ENCODE results near the gene YTHDC2. TPM values are rescaled to one million over a fixed set of nuclear protein-coding genes. Genes with fewer than 3 reads are reported as not detected.

YTHDC2 gene
- total RNA-seq, 6 experiments from 2014 or later, result 12.2 to 18.3 (median 15.7) TPM

DNA sequence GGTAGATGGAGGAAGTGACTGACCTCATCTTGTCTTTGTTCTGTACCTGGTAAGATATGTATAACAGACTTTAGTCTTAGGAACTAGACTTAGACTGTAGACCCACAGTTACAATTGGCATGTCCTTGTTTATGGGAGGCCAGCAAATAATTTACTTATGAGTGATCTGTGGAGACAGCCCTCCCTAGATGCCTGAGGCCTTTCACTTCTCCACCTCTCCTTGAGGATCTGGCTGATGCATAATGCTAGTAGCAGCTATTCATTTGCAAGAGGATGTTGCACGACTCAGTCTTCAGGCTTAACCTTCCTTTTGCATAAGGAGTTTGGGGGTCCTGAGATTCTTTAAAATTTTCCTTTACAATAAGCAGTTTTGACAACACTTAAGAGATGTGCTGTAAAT, 100.7 kb downstream of the YTHDC2 start:
- no peak overlapping the region for H3K4me3 ChIP-seq
- no peaks in the 10 kb centered on the region for H3K27me3 ChIP-seq
- H3K27ac ChIP-seq, result no peak overlapping the region
- no peak for TF ChIP-seq POLR2A (IDR thresholded peaks at IDR 0.05)
- TF ChIP-seq, protein P1, sequence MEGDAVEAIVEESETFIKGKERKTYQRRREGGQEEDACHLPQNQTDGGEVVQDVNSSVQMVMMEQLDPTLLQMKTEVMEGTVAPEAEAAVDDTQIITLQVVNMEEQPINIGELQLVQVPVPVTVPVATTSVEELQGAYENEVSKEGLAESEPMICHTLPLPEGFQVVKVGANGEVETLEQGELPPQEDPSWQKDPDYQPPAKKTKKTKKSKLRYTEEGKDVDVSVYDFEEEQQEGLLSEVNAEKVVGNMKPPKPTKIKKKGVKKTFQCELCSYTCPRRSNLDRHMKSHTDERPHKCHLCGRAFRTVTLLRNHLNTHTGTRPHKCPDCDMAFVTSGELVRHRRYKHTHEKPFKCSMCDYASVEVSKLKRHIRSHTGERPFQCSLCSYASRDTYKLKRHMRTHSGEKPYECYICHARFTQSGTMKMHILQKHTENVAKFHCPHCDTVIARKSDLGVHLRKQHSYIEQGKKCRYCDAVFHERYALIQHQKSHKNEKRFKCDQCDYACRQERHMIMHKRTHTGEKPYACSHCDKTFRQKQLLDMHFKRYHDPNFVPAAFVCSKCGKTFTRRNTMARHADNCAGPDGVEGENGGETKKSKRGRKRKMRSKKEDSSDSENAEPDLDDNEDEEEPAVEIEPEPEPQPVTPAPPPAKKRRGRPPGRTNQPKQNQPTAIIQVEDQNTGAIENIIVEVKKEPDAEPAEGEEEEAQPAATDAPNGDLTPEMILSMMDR (IDR thresholded peaks at IDR 0.05), result no peak
- ATAC-seq, result no peak
- 15% methylated on average over 1 of the region's 1 CpG for WGBS (ENCODE audit: insufficient coverage, low coverage, low lambda C conversion rate, missing lambda C conversion rate)
- intact Hi-C loops (cut with DNase I), result no loop called here
- no peaks in the 10 kb centered on the region for H3K9me3 ChIP-seq
- no peak for DNase-seq
- H3K36me3 ChIP-seq, result no peaks in the 10 kb centered on the region
- no peaks in the 10 kb centered on the region for H3K4me1 ChIP-seq

DNA sequence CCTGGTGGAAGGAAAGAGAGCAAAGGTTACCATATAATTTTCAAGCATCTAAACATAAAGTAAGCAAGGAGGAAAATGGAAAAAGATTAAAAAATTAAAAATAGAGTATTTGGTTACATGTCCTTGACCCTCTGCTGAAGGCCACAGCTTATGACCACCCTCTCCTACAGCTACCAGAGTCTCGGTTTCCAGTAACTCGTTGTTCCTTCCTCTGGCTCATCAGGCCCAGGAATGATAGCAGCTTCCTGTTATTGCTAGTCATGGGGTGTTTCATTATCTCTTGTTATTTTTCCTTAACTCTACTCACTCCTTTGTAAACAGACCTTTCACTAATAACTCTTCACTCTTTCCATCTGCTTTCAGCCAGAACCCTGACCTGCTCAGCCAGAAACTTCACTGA, 102.2 kb downstream of the YTHDC2 start:
- ATAC-seq (peak; percentile 82 to 93 (median 87)), DNase-seq (no peak)
- no peaks in the 10 kb centered on the region for H3K4me1 ChIP-seq
- 35% methylated on average over 2 of the region's 2 CpGs for WGBS (ENCODE audit: insufficient coverage, low coverage, low lambda C conversion rate, missing lambda C conversion rate)
- no peaks in the 10 kb centered on the region for H3K36me3 ChIP-seq
- TF ChIP-seq, protein P1 (IDR thresholded peaks at IDR 0.05), result no peak
- TF ChIP-seq POLR2A (IDR thresholded peaks at IDR 0.05), result no peak
- no peaks in the 10 kb centered on the region for H3K9me3 ChIP-seq
- H3K4me3 ChIP-seq, result no peak overlapping the region
- intact Hi-C loops (cut with DNase I), result no loop called here
- no peak overlapping the region for H3K27ac ChIP-seq
- H3K27me3 ChIP-seq, result no peaks in the 10 kb centered on the region

DNA sequence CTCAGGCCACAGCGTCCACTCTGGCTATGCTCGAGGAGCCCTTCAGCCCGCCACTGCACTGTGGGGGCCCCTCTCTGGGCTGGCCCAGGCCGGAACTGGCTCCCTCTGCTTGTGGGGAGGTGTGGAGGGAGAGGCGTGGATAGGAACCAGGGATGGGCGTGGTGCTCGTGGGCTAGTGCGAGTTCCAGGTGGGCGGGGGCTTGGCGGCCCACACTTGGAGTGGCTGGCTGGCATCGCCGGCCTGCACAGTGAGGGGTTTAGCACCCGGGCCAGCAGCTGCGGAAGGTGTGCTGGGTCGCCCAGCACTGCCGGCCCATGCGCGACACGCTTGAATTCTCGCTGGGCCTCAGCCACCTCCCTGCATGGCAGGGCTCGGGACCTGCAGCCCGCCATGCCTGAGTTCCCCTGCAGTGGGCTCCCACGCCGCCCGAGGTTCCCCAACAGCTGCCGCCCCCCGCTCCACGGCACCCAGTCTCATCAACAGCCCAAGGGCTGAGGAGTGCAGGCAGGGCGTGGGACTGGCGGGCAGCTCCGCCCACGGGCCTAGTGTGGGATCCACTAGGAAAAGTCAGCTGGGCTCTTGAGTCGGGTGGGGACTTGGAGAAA, 103.8 kb downstream of the YTHDC2 start:
- Histone ChIP-seq H3K9me3 (no peaks in the 10 kb centered on the region), H3K36me3 (no peaks in the 10 kb centered on the region), H3K4me1 (no peaks in the 10 kb centered on the region), H3K4me3 (no peak overlapping the region), H3K27me3 (no peaks in the 10 kb centered on the region), H3K27ac (no peak overlapping the region)
- WGBS (ENCODE audit: insufficient coverage, low coverage, low lambda C conversion rate, missing lambda C conversion rate), result 84% methylated on average over 3 of the region's 33 CpGs
- peak in 1 of 4 donors; percentile 26 for ATAC-seq
- intact Hi-C loops (cut with DNase I), result no loop called here
- TF ChIP-seq, protein P1 (IDR thresholded peaks at IDR 0.05), result no peak
- no peak for TF ChIP-seq POLR2A (IDR thresholded peaks at IDR 0.05)
- DNase-seq, result no peak

DNA sequence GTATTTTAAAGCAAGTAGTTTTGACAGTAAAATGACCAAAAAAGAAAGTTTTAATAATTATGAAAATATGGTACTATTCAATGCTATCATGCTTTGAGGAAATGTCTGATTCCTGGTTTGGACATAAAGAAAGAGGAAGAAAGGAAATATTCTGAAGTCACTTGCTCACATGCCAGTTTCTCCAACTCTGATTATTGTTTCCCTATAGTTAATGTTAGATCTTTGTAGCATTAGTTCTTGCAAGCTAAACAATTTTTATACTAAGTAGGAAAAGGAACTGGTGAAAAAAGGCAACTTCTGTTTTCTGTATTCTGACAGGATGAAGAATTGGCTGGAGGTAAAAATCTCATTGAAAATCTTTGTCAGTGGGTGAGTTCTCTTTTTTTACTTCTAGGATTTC, 119.5 kb downstream of the YTHDC2 start:
- intact Hi-C loops (cut with DNase I), result no loop called here
- H3K4me3 ChIP-seq, result no peak overlapping the region
- ATAC-seq (peak in 3 of 4 donors; percentile 26 to 47 (median 40)), DNase-seq (no peak)
- H3K4me1 ChIP-seq, result no peaks in the 10 kb centered on the region
- no peak for TF ChIP-seq POLR2A (IDR thresholded peaks at IDR 0.05)
- TF ChIP-seq, protein P1 (IDR thresholded peaks at IDR 0.05), result no peak
- H3K27ac ChIP-seq, result no peak overlapping the region
- H3K36me3 ChIP-seq, result no peaks in the 10 kb centered on the region
- H3K9me3 ChIP-seq, result no peaks in the 10 kb centered on the region
- H3K27me3 ChIP-seq, result no peaks in the 10 kb centered on the region

DNA sequence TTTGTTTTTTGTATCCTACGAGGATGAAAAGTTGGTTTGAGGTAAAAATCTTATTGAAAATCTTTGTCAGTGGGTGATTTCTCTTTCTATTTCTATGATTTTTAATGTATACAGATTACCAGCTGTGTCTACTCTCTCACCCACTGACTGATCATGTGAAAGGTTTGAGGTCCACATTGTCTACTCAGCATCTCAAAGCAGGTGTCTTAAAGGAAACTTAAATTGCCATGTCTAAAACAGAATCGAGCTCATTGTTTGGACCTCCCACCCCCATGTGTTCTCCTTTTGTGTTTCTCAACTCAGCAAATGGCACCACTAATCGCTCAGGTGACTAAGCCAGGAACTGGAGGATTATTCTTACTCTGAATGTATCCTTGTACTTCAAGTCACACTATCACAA, 121.5 kb downstream of the YTHDC2 start:
- DNase-seq, result no peak
- intact Hi-C loops (cut with DNase I), result no loop called here
- no peak overlapping the region for H3K27ac ChIP-seq
- H3K36me3 ChIP-seq, result no peaks in the 10 kb centered on the region
- no peak for ATAC-seq
- no peaks in the 10 kb centered on the region for H3K27me3 ChIP-seq
- H3K4me3 ChIP-seq, result no peak overlapping the region
- H3K9me3 ChIP-seq, result no peaks in the 10 kb centered on the region
- TF ChIP-seq POLR2A (IDR thresholded peaks at IDR 0.05), result no peak
- TF ChIP-seq, protein P1 (IDR thresholded peaks at IDR 0.05), result no peak
- WGBS (ENCODE audit: insufficient coverage, low coverage, low lambda C conversion rate, missing lambda C conversion rate), result 45% methylated on average over 3 of the region's 3 CpGs
- H3K4me1 ChIP-seq, result no peaks in the 10 kb centered on the region
